ENCODE measurements around the gene ABHD2.

- TF ChIP-seq CTCF (IDR thresholded peaks at IDR 0.05) (no peak), POLR2A (IDR thresholded peaks at IDR 0.05) (no peak)
Measured at GRCh38 chr15:89161666-89162065, 73.4 kb downstream of the ABHD2 start.

Data from heart left ventricle (tissue), 13 donors.